ENCODE data around the gene HES3.

The HES3 gene

DNA sequence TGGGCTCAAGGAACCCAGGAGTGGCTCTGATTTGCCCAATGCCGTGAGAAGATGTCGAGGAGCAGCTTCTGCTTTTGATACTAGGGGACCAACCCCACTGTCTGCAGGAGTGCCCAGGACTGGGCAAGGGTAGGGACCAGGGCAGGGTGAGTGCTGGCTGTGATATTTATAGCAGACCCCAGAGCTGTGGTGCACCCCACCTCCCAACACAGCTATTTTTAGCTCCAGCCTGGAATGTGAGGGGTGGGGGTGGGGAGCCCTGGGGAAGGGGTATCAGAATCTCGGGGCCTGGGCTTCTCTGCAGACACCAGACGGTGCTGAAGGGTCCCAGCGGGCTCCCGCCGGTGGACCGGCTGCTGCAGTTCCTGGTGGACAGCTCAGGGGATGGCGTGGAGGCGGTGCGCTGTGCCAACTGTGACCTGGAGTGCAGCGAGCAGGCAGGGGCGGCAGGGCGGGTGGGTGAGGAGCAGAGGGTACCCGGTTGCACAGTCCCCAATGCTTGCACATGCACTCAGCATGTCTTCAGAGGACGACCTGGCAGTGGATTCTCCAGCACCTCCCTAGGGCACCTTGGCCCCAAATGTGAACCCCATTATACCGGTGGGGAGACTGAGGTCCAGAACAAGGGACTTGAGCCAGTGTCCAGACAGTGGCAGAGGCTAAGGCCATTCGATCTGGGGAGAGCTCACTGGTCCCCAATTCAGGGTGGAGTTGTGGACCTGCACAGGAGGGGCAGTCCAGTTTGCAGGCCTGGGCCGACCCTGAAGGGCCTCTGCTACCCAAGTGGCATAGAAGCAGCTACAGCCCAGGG, 36.7 kb upstream of the HES3 start:
- H3K27me3 ChIP-seq (replicated peaks; ENCODE audit: control insufficient read depth, insufficient read depth, low read length, poor library complexity, severe bottlenecking), result peaks cover 4% of the 10 kb centered on the region
- DNase-seq, result no peak
- H3K4me1 ChIP-seq (ENCODE audit: control insufficient read depth, insufficient read depth, low read length, poor library complexity, severe bottlenecking), result peaks cover 29% of the 10 kb centered on the region
- no peaks in the 10 kb centered on the region for H3K9me3 ChIP-seq (ENCODE audit: control insufficient read depth, low read length)
- no peaks in the 10 kb centered on the region for H3K36me3 ChIP-seq (ENCODE audit: control insufficient read depth, insufficient read depth, low read length)
- no peak overlapping the region for H3K4me3 ChIP-seq (ENCODE audit: insufficient read depth, low read depth, low read length, poor library complexity, severe bottlenecking)
- no peak overlapping the region for H3K27ac ChIP-seq (ENCODE audit: insufficient read depth, low read length, poor library complexity, severe bottlenecking)

DNA sequence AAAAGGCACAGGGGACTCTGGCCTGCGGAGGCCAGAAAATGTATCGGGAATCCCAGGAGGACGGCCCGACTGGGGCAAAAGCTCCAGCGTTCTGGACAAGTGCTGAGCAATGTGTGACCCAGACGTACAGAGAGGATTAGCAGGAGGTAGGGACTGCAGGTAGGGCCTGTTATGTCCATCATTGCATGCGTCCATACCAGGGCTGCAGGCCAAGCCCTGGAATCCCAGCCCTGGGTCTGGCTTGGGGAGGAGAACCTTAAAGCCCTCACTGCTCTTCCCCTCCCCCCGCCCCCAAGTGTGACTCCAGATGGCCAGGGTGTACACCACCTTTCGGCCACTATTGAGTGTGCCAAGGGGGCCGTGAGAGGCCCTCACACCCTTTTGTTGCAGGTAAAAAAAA, 36.1 kb upstream of the HES3 start:
- Histone ChIP-seq H3K9me3 (ENCODE audit: control insufficient read depth, low read length) (no peaks in the 10 kb centered on the region), H3K4me1 (ENCODE audit: control insufficient read depth, insufficient read depth, low read length, poor library complexity, severe bottlenecking) (peaks cover 29% of the 10 kb centered on the region), H3K27ac (ENCODE audit: insufficient read depth, low read length, poor library complexity, severe bottlenecking) (no peak overlapping the region), H3K4me3 (ENCODE audit: insufficient read depth, low read depth, low read length, poor library complexity, severe bottlenecking) (no peak overlapping the region), H3K36me3 (ENCODE audit: control insufficient read depth, insufficient read depth, low read length) (no peaks in the 10 kb centered on the region), H3K27me3 (replicated peaks; ENCODE audit: control insufficient read depth, insufficient read depth, low read length, poor library complexity, severe bottlenecking) (peaks cover 4% of the 10 kb centered on the region)
- no peak for DNase-seq

GRCh38 chr1:6208723-6209660, 35.0 kb upstream of the HES3 start:
- Histone ChIP-seq H3K4me1 (ENCODE audit: control insufficient read depth, insufficient read depth, low read length, poor library complexity, severe bottlenecking) (peaks cover 29% of the 10 kb centered on the region), H3K27ac (ENCODE audit: insufficient read depth, low read length, poor library complexity, severe bottlenecking) (no peak overlapping the region), H3K27me3 (replicated peaks; ENCODE audit: control insufficient read depth, insufficient read depth, low read length, poor library complexity, severe bottlenecking) (peaks cover 4% of the 10 kb centered on the region), H3K4me3 (ENCODE audit: insufficient read depth, low read depth, low read length, poor library complexity, severe bottlenecking) (peak overlapping the region; percentile 50), H3K9me3 (ENCODE audit: control insufficient read depth, low read length) (no peaks in the 10 kb centered on the region), H3K36me3 (ENCODE audit: control insufficient read depth, insufficient read depth, low read length) (no peaks in the 10 kb centered on the region)
- DNase-seq, result no peak

GRCh38 chr1:6209661-6210580, 34.1 kb upstream of the HES3 start:
- no peak for DNase-seq
- peaks cover 28% of the 10 kb centered on the region for H3K4me1 ChIP-seq (ENCODE audit: control insufficient read depth, insufficient read depth, low read length, poor library complexity, severe bottlenecking)
- no peaks in the 10 kb centered on the region for H3K36me3 ChIP-seq (ENCODE audit: control insufficient read depth, insufficient read depth, low read length)
- H3K4me3 ChIP-seq (ENCODE audit: insufficient read depth, low read depth, low read length, poor library complexity, severe bottlenecking), result no peak overlapping the region
- no peak overlapping the region for H3K27ac ChIP-seq (ENCODE audit: insufficient read depth, low read length, poor library complexity, severe bottlenecking)
- H3K9me3 ChIP-seq (ENCODE audit: control insufficient read depth, low read length), result no peaks in the 10 kb centered on the region
- peaks cover 4% of the 10 kb centered on the region for H3K27me3 ChIP-seq (replicated peaks; ENCODE audit: control insufficient read depth, insufficient read depth, low read length, poor library complexity, severe bottlenecking)

DNA sequence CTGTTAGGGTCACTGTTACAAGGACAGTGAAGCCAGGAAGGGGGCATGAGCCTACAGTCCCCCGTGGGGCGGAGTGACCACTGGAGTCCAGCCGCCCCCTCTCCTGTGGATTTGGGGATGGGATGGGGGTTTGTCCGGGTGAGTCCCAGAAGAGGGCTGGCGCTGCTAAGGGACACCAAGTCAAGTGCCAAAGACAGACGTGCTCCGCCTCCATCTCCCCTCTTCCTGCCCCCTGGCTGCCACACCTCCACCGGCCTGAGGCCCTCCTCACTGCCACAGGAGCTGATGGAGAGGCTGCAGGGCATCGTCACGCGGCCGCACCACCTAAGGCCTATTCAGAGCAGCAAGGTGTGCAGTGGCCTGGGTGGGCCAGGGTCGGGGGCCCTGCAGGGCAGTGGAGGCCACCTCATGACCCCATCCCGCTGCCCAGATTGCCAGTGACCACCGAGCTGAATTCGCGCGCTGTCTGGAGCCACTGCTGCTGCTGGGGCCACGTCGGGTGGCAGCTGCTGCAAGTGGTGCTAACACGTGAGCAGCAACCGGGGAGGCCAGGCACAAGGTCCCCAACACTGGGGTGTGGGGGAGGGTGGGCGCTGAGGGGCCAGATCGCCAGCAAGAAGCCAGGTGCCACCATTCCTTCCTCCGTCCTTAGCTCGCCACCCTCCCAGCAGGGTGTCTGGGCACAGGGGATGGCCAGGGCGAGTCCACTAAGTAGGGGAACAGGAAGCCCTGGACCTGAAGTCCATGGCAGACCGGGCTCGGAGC, 33.2 kb upstream of the HES3 start:
- no peak for DNase-seq
- Histone ChIP-seq H3K27me3 (replicated peaks; ENCODE audit: control insufficient read depth, insufficient read depth, low read length, poor library complexity, severe bottlenecking) (peaks cover 4% of the 10 kb centered on the region), H3K36me3 (ENCODE audit: control insufficient read depth, insufficient read depth, low read length) (no peaks in the 10 kb centered on the region), H3K9me3 (ENCODE audit: control insufficient read depth, low read length) (no peaks in the 10 kb centered on the region), H3K4me1 (ENCODE audit: control insufficient read depth, insufficient read depth, low read length, poor library complexity, severe bottlenecking) (peaks cover 24% of the 10 kb centered on the region), H3K4me3 (ENCODE audit: insufficient read depth, low read depth, low read length, poor library complexity, severe bottlenecking) (no peak overlapping the region), H3K27ac (ENCODE audit: insufficient read depth, low read length, poor library complexity, severe bottlenecking) (no peak overlapping the region)

DNA sequence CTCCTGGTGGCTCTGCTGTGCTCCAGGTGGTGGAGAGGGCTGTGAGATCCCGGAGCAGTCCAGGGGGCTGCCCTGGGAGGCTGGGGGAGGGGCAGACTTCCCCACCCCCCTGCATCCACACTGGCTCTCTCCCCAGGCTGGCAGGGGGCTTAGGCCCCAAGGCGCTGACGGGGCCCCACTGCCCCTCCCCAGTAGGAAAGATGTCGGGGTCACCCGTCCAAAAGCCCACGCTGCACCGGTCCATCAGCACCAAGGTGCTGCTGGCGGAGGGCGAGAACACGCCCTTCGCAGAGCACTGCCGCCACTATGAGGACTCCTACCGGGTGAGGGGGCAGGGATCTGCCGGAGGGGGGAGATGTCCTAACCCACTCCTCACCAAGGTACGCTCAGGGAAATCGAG, 32.2 kb upstream of the HES3 start:
- H3K36me3 ChIP-seq (ENCODE audit: control insufficient read depth, insufficient read depth, low read length), result no peaks in the 10 kb centered on the region
- peaks cover 14% of the 10 kb centered on the region for H3K4me1 ChIP-seq (ENCODE audit: control insufficient read depth, insufficient read depth, low read length, poor library complexity, severe bottlenecking)
- DNase-seq, result no peak
- no peak overlapping the region for H3K4me3 ChIP-seq (ENCODE audit: insufficient read depth, low read depth, low read length, poor library complexity, severe bottlenecking)
- H3K9me3 ChIP-seq (ENCODE audit: control insufficient read depth, low read length), result no peaks in the 10 kb centered on the region
- H3K27me3 ChIP-seq (replicated peaks; ENCODE audit: control insufficient read depth, insufficient read depth, low read length, poor library complexity, severe bottlenecking), result peaks cover 4% of the 10 kb centered on the region
- no peak overlapping the region for H3K27ac ChIP-seq (ENCODE audit: insufficient read depth, low read length, poor library complexity, severe bottlenecking)

GRCh38 chr1:6212193-6212959, 31.6 kb upstream of the HES3 start:
- no peak overlapping the region for H3K4me3 ChIP-seq (ENCODE audit: insufficient read depth, low read depth, low read length, poor library complexity, severe bottlenecking)
- no peaks in the 10 kb centered on the region for H3K27me3 ChIP-seq (replicated peaks; ENCODE audit: control insufficient read depth, insufficient read depth, low read length, poor library complexity, severe bottlenecking)
- no peak overlapping the region for H3K27ac ChIP-seq (ENCODE audit: insufficient read depth, low read length, poor library complexity, severe bottlenecking)
- no peaks in the 10 kb centered on the region for H3K9me3 ChIP-seq (ENCODE audit: control insufficient read depth, low read length)
- no peak for DNase-seq
- no peaks in the 10 kb centered on the region for H3K36me3 ChIP-seq (ENCODE audit: control insufficient read depth, insufficient read depth, low read length)
- peaks cover 11% of the 10 kb centered on the region for H3K4me1 ChIP-seq (ENCODE audit: control insufficient read depth, insufficient read depth, low read length, poor library complexity, severe bottlenecking)

GRCh38 chr1:6218375-6219164, 25.4 kb upstream of the HES3 start:
- Histone ChIP-seq H3K36me3 (ENCODE audit: control insufficient read depth, insufficient read depth, low read length) (peaks cover 7% of the 10 kb centered on the region), H3K27ac (ENCODE audit: insufficient read depth, low read length, poor library complexity, severe bottlenecking) (no peak overlapping the region), H3K9me3 (ENCODE audit: control insufficient read depth, low read length) (no peaks in the 10 kb centered on the region), H3K27me3 (replicated peaks; ENCODE audit: control insufficient read depth, insufficient read depth, low read length, poor library complexity, severe bottlenecking) (no peaks in the 10 kb centered on the region), H3K4me3 (ENCODE audit: insufficient read depth, low read depth, low read length, poor library complexity, severe bottlenecking) (no peak overlapping the region), H3K4me1 (ENCODE audit: control insufficient read depth, insufficient read depth, low read length, poor library complexity, severe bottlenecking) (no peaks in the 10 kb centered on the region)
- no peak for DNase-seq
